Measurements from ENCODE around the gene CASQ1.

DNA sequence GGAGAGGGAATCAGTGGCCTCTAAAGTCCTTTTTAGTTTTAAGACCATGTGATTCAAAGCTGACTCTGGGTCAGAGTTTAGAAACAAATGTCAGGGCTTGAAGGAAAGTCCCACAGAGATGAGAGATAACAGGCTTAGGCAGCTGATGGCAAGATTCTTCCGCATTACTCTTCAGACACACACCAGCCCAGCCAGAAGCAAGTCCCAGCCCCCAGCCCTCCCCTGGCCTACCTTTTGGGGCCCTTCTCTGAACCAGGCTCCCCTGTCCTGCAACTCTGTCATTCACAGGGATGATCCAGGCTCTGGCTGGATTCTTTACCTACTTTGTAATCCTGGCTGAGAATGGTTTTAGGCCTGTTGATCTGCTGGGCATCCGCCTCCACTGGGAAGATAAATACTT, 13.1 kb upstream of the CASQ1 start:
- no peak for TF ChIP-seq CTCF (IDR thresholded peaks at IDR 0.05)
- TF ChIP-seq POLR2A (IDR thresholded peaks at IDR 0.05): no peak

All from right lobe of liver (tissue), 4 donors.